K562 (cell line): ENCODE data around the gene PDLIM7. TPM values are rescaled to one million over a fixed set of nuclear protein-coding genes. Genes with fewer than 3 reads are reported as not detected.

ENCODE experiments used
- ATAC-seq: fragments of 200-7000 bp; cut with Tn5 transposase; 3 replicates; pipeline ENCODE4 v1.9.1; 2020; ENCODE audit warnings: moderate library complexity
- BruUV-seq: library from RNA; stranded (reverse); fragments of 400-500 nt; replicated peaks from 2 replicates; lab custom pipeline; 2021; lab: Mats Ljungman, UMichigan
- CTCF ChIA-PET: fragments of 300-600 bp; formaldehyde crosslinking; extraction: SDS; loops from one replicate; lab custom pipeline; 2021; ENCODE audit warnings: low intra/inter-chr PET ratio; lab: Yijun Ruan, JAX
- POLR2A ChIA-PET: fragments of 300-600, 350-650 bp; sonication (Branson Sonifier 250); formaldehyde crosslinking; extraction: SDS; loops from one replicate; lab custom pipeline; 2021; ENCODE audit warnings: antibody characterized with exemption, inconsistent platforms; lab: Yijun Ruan, JAX
- DNase-seq, 4 experiments: peaks; one replicate each; pipeline versions ENCODE4 v3.0.0 to v3.0.0-alpha.2; 2011 to 2018; ENCODE audit warnings: low spot score in 3 of 4, mixed read lengths in 3 of 4; ENCODE audit errors: extremely low read depth in 1 of 4
- FAIRE-seq: peaks from 2 replicates; lab custom pipeline; 2011; peaks lifted over from hg19 to GRCh38; lab: Jason Lieb, UNC
- H2AFZ ChIP-seq: 2 replicates; pipeline ENCODE4 v1.6.0; 2011; ENCODE audit warnings: low read depth, low read length, control low read depth, inconsistent platforms
- H3K27ac ChIP-seq: fragments of 200-600 bp; 3 replicates; pipeline ENCODE4 v1.8.0; 2011; ENCODE audit warnings: low read depth, mild to moderate bottlenecking, control low read depth, inconsistent platforms, low read length, moderate library complexity, mixed read lengths; ENCODE audit errors: extremely low read depth
- H3K27me3 ChIP-seq, 2 experiments: fragments of 300-600 bp in 1 of 2; 2 replicates in 1 of 2; 3 replicates in 1 of 2; pipeline versions ENCODE4 v1.6.0 to v1.8.0; 2011; ENCODE audit warnings: inconsistent platforms in 2 of 2, low read length in 2 of 2, mild to moderate bottlenecking in 1 of 2, mixed read lengths in 1 of 2, moderate library complexity in 1 of 2; ENCODE audit not compliant: control insufficient read depth in 2 of 2, insufficient read depth in 2 of 2
- H3K36me3 ChIP-seq: fragments of 300-600 bp; 3 replicates; pipeline ENCODE4 v1.8.0; 2011; ENCODE audit warnings: mild to moderate bottlenecking, low read length, inconsistent platforms; ENCODE audit not compliant: control insufficient read depth, insufficient read depth
- H3K4me1 ChIP-seq, 2 experiments: fragments of 200-600 bp in 1 of 2; replicated peaks in 1 of 2; 2 replicates in 1 of 2; 3 replicates in 1 of 2; pipeline versions ENCODE4 v1.5.1 to v1.8.0; 2011; ENCODE audit warnings: inconsistent platforms in 2 of 2, low read length in 2 of 2, mild to moderate bottlenecking in 1 of 2, mixed read lengths in 1 of 2, moderate library complexity in 1 of 2; ENCODE audit not compliant: control insufficient read depth in 2 of 2, insufficient read depth in 2 of 2
- H3K4me2 ChIP-seq: 2 replicates; pipeline ENCODE4 v1.6.1; 2011; ENCODE audit warnings: low read length, control low read depth, inconsistent platforms, mixed read lengths; ENCODE audit not compliant: insufficient read depth
- H3K4me3 ChIP-seq: fragments of 200-600 bp; sonication (generic), shearing (Covaris generic); 2 replicates; pipeline ENCODE4 v1.5.1; 2016; ENCODE audit warnings: control low read depth, inconsistent platforms
- H3K79me2 ChIP-seq: fragments of 200-600 bp; 3 replicates; pipeline ENCODE4 v1.8.0; 2011; ENCODE audit warnings: low read length, inconsistent platforms; ENCODE audit not compliant: control insufficient read depth, insufficient read depth
- H3K9ac ChIP-seq, 2 experiments: 2 replicates each; pipeline versions ENCODE4 v1.6.0 to v1.6.1; 2011; ENCODE audit warnings: low read depth in 2 of 2, low read length in 2 of 2, control low read depth in 1 of 2, inconsistent platforms in 1 of 2, mild to moderate bottlenecking in 1 of 2, mixed read lengths in 1 of 2; ENCODE audit not compliant: insufficient read depth in 1 of 2
- H3K9me1 ChIP-seq: one replicate; pipeline ENCODE4 v1.6.0; 2011; ENCODE audit warnings: inconsistent platforms, mild to moderate bottlenecking, low read length, moderate library complexity; ENCODE audit not compliant: control insufficient read depth, insufficient read depth
- H3K9me3 ChIP-seq: replicated peaks from 2 replicates; pipeline ENCODE4 v1.5.1; 2011; ENCODE audit warnings: low read depth, low read length, inconsistent platforms; ENCODE audit not compliant: control insufficient read depth, insufficient read depth
- H4K20me1 ChIP-seq: replicated peaks from 2 replicates; pipeline ENCODE4 v1.6.1; 2011; ENCODE audit warnings: low read length, inconsistent platforms, mixed read lengths; ENCODE audit not compliant: control insufficient read depth, insufficient read depth
- ARNT ChIP-seq, 2 experiments: fragments of 450-650 bp; IDR thresholded peaks; 2 replicates each; pipeline ENCODE4 v1.6.1; 2016; ENCODE audit warnings: mild to moderate bottlenecking in 1 of 2
- EGR1 ChIP-seq: fragments of 450-650 bp; conservative IDR thresholded peaks from 2 replicates; pipeline ENCODE4 v1.6.1; 2017; ENCODE audit warnings: mild to moderate bottlenecking
- ESRRB ChIP-seq: fragments of 250-450 bp; sonication (Bioruptor Pico); IDR thresholded peaks from 2 replicates; pipeline ENCODE4 v1.5.0; 2020; ENCODE audit warnings: mild to moderate bottlenecking, moderate library complexity, borderline replicate concordance
- FIP1L1 ChIP-seq: fragments of 200-400 bp; formaldehyde crosslinking; IDR thresholded peaks from 2 replicates; pipeline ENCODE4 v1.6.1; 2018; ENCODE audit warnings: mild to moderate bottlenecking, low read depth, low read length; ENCODE audit not compliant: poor library complexity, severe bottlenecking
- KDM1A ChIP-seq, 2 experiments: fragments of 450-650 bp; IDR thresholded peaks; 2 replicates each; pipeline ENCODE4 v1.6.1; 2016; ENCODE audit warnings: mild to moderate bottlenecking in 2 of 2
- MTA1 ChIP-seq: fragments of 450-650 bp; IDR thresholded peaks from 2 replicates; pipeline ENCODE4 v1.6.1; 2017; ENCODE audit warnings: borderline replicate concordance
- NR2C1 ChIP-seq, 2 experiments: fragments of 450-650 bp; IDR thresholded peaks; 2 replicates each; pipeline ENCODE4 v1.6.1; 2017; ENCODE audit warnings: mild to moderate bottlenecking in 2 of 2, antibody characterized with exemption in 1 of 2, inconsistent platforms in 1 of 2, missing compliant biosample characterization in 1 of 2, missing genetic modification characterization in 1 of 2
- NRF1 ChIP-seq, 2 experiments: fragments of 450-650 bp; IDR thresholded peaks in 1 of 2; conservative IDR thresholded peaks in 1 of 2; 2 replicates each; pipeline ENCODE4 v1.6.1; 2014; ENCODE audit warnings: mild to moderate bottlenecking in 2 of 2
- POLR2G ChIP-seq: fragments of 200-400 bp; formaldehyde crosslinking; IDR thresholded peaks from 2 replicates; pipeline ENCODE4 v1.6.1; 2017; ENCODE audit warnings: low read depth, mild to moderate bottlenecking, antibody characterized with exemption, low read length, moderate library complexity
- RAD51 ChIP-seq: fragments of 450-650 bp; IDR thresholded peaks from 2 replicates; pipeline ENCODE4 v1.7.1; 2016; ENCODE audit warnings: low read depth, mild to moderate bottlenecking, borderline replicate concordance
- RBFOX2 ChIP-seq: fragments of 200-400 bp; formaldehyde crosslinking; IDR thresholded peaks from 2 replicates; pipeline ENCODE4 v1.6.1; 2017; ENCODE audit warnings: low read depth, mild to moderate bottlenecking, low read length, moderate library complexity
- RBM34 ChIP-seq: fragments of 200-400 bp; formaldehyde crosslinking; IDR thresholded peaks from 2 replicates; pipeline ENCODE4 v1.6.1; 2018; ENCODE audit warnings: low read length, borderline replicate concordance; ENCODE audit not compliant: insufficient read depth
- SPI1 ChIP-seq: IDR thresholded peaks from 2 replicates; pipeline ENCODE4 v1.6.1; 2011; ENCODE audit warnings: low read depth, low read length, control low read depth, borderline replicate concordance
- USF1 ChIP-seq: sonication (generic); formaldehyde crosslinking; IDR thresholded peaks from 2 replicates; pipeline ENCODE4 v1.9.0; 2022; ENCODE audit warnings: mild to moderate bottlenecking, missing genetic modification reagents
- ZFP30 ChIP-seq: fragments of 250-450 bp; sonication (Bioruptor Pico); IDR thresholded peaks from 2 replicates; pipeline ENCODE4 v1.8.0; 2022; ENCODE audit warnings: moderate library complexity, mild to moderate bottlenecking, inconsistent platforms, borderline replicate concordance
- ZFP36 ChIP-seq: fragments of 150-350 bp; IDR thresholded peaks from 2 replicates; pipeline ENCODE4 v1.6.1; 2018; ENCODE audit warnings: low read length, low read depth; ENCODE audit not compliant: partially characterized antibody
- WGBS: fragments of 100-300 bp; shearing (Covaris generic); methylation state at CpG from one replicate; pipeline ENCODE4 v1.1.6; 2016; ENCODE audit warnings: low coverage, mixed read lengths; ENCODE audit not compliant: insufficient coverage; ENCODE audit errors: missing lambda C conversion rate; 5-methylcytosine and 5-hydroxymethylcytosine counted together
- in situ Hi-C: fragments of 300-500 bp; cut with MboI; formaldehyde crosslinking; loops from 4 replicates; pipeline ENCODE4 v1.15.0; 2018; ENCODE audit warnings: inconsistent platforms, mixed read lengths
- intact Hi-C: fragments of 100-400 bp; cut with micrococcal nuclease; formaldehyde crosslinking; loops from 2 replicates; pipeline ENCODE4 v1.14.2; 2022
- polyA plus RNA-seq, 8 experiments: library from polyadenylated mRNA; depleted of rRNA in 4 of 8; stranded (reverse) in 5 of 8; unstranded in 3 of 8; fragments of >200 nt; fragmentation: Nextera tagmentation in 2 of 8; fragmentation: Illumina TruSeq in 1 of 8; extraction: Ambion mirVana in 2 of 8; extraction: Trizol in 1 of 8; gene quantifications; 2 replicates each; pipeline versions ENCODE4 v1.2.1 to v1.2.3, GENCODE V29; 2011 to 2014; ENCODE audit warnings: inconsistent platforms in 1 of 8, missing spikeins in 1 of 8
- total RNA-seq, 7 experiments: library from RNA; depleted of rRNA in 6 of 7; stranded (reverse); fragments of >200 nt in 6 of 7; fragmentation: Illumina TruSeq in 2 of 7; extraction: Trizol in 2 of 7; gene quantifications; 2 replicates each; pipeline versions ENCODE4 v1.2.1 to v1.2.3, GENCODE V29; 2011 to 2021; ENCODE audit warnings: low replicate concordance in 1 of 7
- TF ChIP-seq, protein P1 (sequence below): fragments of 250-450 bp; sonication (Bioruptor Pico); IDR thresholded peaks from 2 replicates; pipeline ENCODE4 v1.8.0; 2021; ENCODE audit warnings: moderate library complexity, mild to moderate bottlenecking, inconsistent platforms
- TF ChIP-seq, protein P2 (sequence below): IDR thresholded peaks from 3 replicates; pipeline ENCODE4 v1.6.1; 2011; ENCODE audit warnings: borderline replicate concordance, mild to moderate bottlenecking; ENCODE audit not compliant: insufficient read length, insufficient read depth

The PDLIM7 gene
- total and polyA plus RNA-seq, 9 of the 15 experiments (the other 6 are each of a cell fraction or from before 2014, with no cell fraction given) = 2.1 to 124 (median 32.6) TPM

- Histone ChIP-seq H3K36me3 (peaks cover 70% of the 10 kb centered on the region), H2AFZ (0 out of 2 replicates have a peak overlapping the region, but pooled peaks have one; percentile 69), H3K9me3 (no peaks in the 10 kb centered on the region), H3K27ac (peak overlapping the region; percentile 80), H3K4me2 (peak overlapping the region; percentile 75), H3K4me3 (no peak overlapping the region; the same call in 1 of the 2 replicates), H3K4me1 (peaks cover 27 to 58% of the 10 kb centered on the region in 2 experiments), H3K9me1 (no peaks in the 10 kb centered on the region), H3K27me3 (no peaks in the 10 kb centered on the region), H3K79me2 (peaks cover 23% of the 10 kb centered on the region), H4K20me1 (no peaks in the 10 kb centered on the region), H3K9ac (peak overlapping the region; percentile 66 to 89; a peak in 3 of 4 replicates)
- CTCF ChIA-PET = interaction anchor here (0.6 kb wide), 1 partner anchor 53 kb away, joined by 3 read pairs; no protein-coding TSS in a partner anchor
- no peak for DNase-seq
- intact Hi-C loops = no loop called here
- ATAC-seq = peak; percentile 21
- peak; percentile 48 for FAIRE-seq
- 62% methylated on average over 11 of the region's 11 CpGs for WGBS
- in situ Hi-C loops = no loop called here
- no TSS peak for BruUV-seq
- POLR2A ChIA-PET = interaction anchor here (0.6 to 4.5 kb wide), 6 partner anchors 11 to 79 kb away, joined by 3 to 26 read pairs (median 7); partner anchors contain the start of gene PDLIM7
- TF ChIP-seq RBM34 (no peak), NRF1 (conservative IDR thresholded peaks at IDR 0.05 in 1 of 2, IDR thresholded peaks at IDR 0.05 in 1 of 2) (peak; percentile 51 to 52), EGR1 (peak; percentile 18; the same call in 1 of the 2 replicates), FIP1L1 (no peak), KDM1A (IDR thresholded peaks at IDR 0.05) (no peak), ESRRB (CRISPR knock-in tag) (no peak), ZFP30 (0 out of 2 replicates have a peak, but pooled peaks have one; percentile 27), USF1 (peak; percentile 71), ARNT (IDR thresholded peaks at IDR 0.05) (no peak), SPI1 (no peak), NR2C1 (IDR thresholded peaks at IDR 0.05) (no peak), NR2C1 (tag; IDR thresholded peaks at IDR 0.05) (0 out of 2 replicates have a peak, but pooled peaks have one; percentile 16), ZFP36 (peak; percentile 60), RAD51 (peak; percentile 52; the same call in 1 of the 2 replicates), POLR2G (peak; percentile 30; the same call in 1 of the 2 replicates), RBFOX2 (0 out of 2 replicates have a peak, but pooled peaks have one; percentile 20), MTA1 (no peak)
- TF ChIP-seq, protein P1, sequence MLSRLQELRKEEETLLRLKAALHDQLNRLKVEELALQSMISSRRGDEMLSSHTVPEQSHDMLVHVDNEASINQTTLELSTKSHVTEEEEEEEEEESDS = no peak
- TF ChIP-seq, protein P2, sequence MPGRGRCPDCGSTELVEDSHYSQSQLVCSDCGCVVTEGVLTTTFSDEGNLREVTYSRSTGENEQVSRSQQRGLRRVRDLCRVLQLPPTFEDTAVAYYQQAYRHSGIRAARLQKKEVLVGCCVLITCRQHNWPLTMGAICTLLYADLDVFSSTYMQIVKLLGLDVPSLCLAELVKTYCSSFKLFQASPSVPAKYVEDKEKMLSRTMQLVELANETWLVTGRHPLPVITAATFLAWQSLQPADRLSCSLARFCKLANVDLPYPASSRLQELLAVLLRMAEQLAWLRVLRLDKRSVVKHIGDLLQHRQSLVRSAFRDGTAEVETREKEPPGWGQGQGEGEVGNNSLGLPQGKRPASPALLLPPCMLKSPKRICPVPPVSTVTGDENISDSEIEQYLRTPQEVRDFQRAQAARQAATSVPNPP = no peak
These were observed 12.7 kb upstream of the PDLIM7 start for GRCh38 chr5:177509991-177510566.
